ENCODE measurements around the gene TNFRSF4.

Gene TNFRSF4

DNA sequence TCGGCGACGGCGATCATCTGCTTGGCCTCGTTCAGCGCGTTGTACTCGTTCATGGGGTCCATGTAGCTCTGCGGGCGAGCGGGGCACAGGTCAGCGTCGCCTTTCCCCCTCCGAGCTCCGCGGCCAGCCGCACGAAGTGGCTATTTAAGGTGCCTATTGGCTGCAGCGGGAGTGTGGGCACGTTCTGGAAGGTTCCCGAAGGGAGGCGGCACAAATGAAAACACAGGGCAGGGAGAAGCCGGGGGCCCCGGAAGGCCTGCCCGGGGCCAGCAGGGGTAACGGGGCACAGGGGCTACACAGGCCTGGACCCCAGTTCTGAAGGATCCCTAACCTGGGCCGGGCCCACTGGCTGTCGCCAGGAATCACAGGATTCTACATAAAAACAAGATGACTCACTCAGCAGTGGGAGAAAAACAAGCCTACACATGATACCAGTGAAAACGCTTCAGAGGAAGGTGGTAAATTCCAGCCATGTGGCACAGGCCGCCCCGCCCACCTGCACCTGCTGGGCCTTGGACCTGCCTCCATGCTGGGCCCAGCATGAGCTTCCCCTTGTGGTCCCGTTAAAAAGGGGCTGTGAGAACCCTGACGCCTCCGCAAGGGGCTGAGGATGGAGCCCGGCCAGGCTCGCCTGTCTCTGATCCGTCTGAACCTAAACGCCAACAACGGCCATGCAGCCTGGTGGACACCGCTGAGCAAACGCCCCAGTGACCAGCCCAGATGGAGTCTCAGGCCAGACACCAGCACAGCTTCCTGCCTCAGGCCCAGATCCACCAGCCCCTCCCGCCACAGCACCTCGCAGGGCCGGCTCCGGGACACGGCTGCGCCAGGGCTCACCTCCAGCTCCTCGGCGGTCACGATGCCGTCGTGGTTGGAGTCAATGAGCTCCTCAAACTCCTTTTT lies 3.9 kb upstream of the TNFRSF4 start:
- no peak for DNase-seq (ENCODE audit: low spot score)

DNA sequence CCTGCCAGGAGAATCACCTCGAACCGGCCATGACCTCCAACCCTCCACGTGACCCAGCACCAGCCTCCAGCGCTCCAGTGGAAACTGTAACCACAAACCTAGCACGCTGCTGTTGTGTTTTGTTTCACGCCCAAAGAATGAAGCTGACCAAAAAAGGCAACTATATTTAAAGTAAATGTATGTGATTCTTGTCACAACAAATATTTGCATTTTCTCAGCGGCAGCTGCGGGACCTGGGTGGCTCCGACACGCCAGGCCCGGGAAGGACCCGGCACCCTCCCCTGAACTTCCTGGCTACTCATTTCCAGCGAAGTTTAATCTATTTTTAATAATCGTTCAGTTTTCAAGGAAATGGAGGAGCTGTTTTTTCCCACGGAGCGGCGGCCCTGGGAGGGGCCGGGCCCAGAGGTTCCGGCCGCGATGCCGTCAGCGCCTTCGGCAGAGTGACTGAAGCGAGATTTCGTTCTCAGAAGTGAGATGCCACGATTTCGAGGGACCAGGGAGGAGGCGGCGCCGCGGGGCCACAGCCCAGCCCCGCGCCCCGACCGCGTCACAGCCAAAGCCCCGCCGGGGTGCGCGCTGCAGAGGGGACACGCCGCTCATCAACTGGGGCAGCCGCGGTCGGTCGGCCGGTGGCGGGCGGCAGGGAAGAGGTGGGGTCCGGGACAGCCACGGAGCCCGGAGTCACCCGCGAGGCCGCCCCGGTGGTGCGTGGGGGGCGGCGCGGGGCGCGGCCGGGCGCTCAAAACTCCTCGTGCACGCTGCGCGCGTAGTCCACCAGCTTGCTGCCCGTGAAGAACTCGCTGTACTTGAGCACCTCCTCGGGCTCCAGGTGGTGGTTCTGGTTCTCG lies 3.0 kb upstream of the TNFRSF4 start:
- no peak for DNase-seq (ENCODE audit: low spot score)

DNA sequence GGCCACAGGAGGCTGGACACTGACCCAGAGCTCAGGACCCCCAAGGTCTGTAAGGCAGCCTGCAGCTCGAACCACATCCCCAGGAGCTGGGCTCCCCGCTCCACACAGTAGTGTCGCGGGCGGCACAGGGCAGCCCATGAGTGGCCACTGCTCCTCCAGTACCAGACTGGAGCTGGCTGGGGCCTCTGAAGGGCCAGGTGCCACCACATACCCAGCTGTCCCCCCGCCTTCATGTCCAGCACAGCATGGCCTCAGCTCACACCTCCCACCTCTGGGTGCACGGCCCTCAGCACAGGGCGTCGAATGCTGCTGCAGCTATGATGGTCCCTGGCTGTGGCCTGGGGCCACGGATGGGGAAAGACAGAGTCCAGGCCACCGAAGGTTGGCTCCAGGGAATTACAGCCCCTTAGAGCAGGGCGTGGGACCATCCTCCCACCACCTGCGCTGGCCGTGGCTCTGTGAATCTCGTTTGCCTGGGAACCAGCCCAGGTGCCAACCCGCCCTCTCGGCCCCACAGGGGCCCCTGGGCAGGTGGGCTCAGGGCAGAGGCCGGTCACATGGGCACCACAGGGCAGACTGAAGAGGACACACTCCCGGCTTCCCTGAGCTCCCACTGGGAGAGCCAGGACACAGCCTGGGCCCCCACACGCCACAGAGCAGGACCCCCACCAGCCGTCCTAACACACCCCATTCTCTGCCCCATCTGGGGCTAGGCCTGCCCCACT lies 2.1 kb upstream of the TNFRSF4 start:
- DNase-seq (ENCODE audit: low spot score) = no peak

- no peak for DNase-seq (ENCODE audit: low spot score)
Observed at GRCh38 chr1:1215080-1215676, 1.2 kb upstream of the TNFRSF4 start.

DNA sequence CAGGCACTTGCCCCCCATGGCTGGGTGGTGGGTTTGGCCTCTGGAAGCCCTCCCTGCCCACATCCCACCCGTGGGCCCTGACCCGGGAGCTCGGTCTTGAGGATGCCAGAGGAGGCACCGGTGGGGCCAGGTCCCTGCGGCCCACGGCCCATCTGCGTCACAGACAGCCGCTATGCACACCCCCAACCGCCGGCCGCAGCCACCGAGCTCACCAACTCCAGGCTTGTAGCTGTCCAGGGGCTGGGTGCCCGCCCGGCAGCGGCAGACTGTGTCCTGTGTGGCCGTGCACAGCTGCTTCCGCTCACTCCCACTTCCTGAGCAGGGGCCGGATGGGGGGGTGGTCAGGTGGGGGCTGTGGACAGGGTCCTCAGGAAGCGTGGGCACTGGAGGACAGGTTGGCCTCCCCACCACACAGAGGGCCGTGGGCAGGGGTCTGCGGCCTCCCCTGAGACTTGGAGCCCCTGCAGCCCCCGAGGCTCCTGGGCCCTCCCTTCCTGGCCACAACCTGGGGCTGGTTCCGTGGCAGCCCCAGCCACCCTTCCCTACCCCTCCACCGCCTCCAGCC lies 1.1 kb downstream of the TNFRSF4 start:
- no peak for DNase-seq (ENCODE audit: low spot score)

- DNase-seq (ENCODE audit: low spot score) = no peak
Observed at GRCh38 chr1:1211541-1212441, 2.2 kb downstream of the TNFRSF4 start.

DNA sequence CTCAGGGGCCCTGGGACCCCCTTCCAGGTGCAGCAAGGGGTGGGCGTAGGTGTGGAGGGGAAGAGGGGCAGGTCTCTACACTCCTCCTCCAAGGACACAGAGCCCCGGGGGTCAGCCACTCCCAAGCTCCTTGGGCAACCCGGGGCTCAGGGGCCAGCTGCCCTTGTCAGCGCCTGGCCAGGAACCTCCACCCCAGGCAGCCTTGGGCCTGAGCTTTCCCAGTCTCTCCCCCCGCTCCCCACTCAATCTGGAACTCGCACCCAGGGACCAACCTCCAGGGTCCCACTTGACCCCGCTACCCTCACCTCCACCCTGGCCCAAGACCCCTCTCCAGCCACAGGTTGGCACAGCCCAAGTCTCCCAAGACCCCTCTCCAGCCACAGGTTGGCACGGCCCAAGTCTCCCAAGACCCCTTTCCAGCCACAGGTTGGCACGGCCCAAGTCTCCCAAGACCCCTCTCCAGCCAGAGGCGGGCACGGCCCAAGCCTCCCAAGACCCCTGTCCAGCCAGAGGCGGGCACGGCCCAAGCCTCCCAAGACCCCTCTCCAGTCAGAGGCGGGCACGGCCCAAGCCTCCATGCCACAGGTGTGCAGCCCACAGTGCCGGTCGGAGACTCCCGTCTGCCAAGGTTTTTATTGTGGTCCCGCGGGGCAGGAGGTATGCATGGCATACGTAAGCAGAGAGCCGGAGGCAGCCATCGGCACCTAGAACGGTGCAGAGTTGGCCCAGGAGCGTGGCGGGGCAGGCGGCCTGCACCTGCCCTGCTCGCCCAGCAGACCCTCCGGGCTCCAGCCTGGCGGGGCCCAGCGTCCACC lies 3.0 kb downstream of the TNFRSF4 start:
- no peak for DNase-seq (ENCODE audit: low spot score)

DNA sequence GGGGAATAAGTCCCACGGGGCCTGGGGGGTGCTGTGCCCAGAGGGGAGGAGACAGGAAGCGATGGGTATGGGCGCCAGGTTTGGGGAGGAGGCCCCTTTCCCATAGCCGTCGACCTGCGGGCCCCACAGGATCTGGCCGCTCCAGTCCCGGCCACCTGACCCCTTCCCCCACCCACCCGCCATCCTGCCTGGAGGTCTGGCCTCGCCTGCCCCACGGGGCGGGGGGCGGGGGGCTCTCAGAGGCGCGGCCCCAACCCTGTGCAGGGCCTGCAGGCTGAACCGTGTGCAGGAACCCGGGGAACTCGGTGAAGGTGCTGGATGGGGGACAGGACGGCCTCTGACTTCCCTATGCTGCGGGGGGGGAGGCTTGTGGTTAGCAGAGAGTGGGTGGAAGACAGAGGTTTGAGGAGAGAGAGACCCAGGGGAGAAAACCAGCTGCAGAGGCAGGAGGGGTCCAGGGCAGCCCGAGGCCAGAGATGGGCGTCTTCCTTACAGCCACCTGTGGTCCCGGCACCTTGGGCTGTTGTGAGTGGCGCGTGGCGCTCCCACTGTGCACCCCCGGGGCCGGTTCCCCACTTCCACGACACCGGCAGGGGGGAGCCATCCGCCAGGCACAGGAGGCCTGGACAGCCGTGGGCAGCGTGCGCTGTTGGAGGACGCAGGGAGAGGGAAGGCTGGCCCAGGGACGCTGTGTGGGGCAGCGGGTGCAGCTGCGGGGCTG lies 5.1 kb downstream of the TNFRSF4 start:
- DNase-seq (ENCODE audit: low spot score) = no peak

- no peak for DNase-seq (ENCODE audit: low spot score)
Observed at GRCh38 chr1:1207571-1207892, 6.4 kb downstream of the TNFRSF4 start.

GRCh38 chr1:1206966-1207531 lies 6.9 kb downstream of the TNFRSF4 start:
- no peak for DNase-seq (ENCODE audit: low spot score)

DNA sequence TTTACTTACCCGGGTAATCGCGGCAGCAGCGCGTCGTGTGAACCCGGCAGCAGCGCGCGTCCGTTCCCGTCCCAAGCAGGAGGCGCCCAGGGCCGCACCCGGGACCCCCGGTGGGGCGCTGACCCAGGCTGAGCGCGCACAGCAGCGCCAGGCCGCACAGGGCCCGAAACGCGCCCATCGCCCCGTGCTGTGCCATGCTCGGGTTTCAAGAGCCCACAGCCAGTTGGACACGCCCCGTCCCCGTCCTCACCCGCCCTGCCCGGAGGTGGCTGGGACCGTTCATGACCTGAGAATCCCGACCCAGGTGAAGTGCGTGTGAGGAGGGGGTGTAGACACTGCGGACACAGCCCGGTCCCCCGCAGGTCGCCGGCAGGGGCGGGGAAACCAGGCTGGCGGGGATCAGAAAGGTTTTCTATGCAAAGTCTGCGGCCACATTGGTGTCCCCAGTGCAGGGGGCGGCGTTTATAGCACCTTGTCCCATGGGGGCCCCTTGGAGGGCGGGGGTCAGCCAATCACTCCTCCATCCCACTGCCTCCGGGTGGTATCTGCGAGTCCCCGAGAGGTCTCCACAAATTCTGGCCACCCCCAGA lies 7.5 kb downstream of the TNFRSF4 start, which contains the start of gene TNFRSF18:
Gene TNFRSF18 (minus strand): TSS at position 217 of the 590 bp plus-strand sequence. CDS start 21 bp downstream, at position 196.
- no peak for DNase-seq (ENCODE audit: low spot score)

GRCh38 chr1:1205769-1206375 lies 8.1 kb downstream of the TNFRSF4 start:
- no peak for DNase-seq (ENCODE audit: low spot score)

DNA sequence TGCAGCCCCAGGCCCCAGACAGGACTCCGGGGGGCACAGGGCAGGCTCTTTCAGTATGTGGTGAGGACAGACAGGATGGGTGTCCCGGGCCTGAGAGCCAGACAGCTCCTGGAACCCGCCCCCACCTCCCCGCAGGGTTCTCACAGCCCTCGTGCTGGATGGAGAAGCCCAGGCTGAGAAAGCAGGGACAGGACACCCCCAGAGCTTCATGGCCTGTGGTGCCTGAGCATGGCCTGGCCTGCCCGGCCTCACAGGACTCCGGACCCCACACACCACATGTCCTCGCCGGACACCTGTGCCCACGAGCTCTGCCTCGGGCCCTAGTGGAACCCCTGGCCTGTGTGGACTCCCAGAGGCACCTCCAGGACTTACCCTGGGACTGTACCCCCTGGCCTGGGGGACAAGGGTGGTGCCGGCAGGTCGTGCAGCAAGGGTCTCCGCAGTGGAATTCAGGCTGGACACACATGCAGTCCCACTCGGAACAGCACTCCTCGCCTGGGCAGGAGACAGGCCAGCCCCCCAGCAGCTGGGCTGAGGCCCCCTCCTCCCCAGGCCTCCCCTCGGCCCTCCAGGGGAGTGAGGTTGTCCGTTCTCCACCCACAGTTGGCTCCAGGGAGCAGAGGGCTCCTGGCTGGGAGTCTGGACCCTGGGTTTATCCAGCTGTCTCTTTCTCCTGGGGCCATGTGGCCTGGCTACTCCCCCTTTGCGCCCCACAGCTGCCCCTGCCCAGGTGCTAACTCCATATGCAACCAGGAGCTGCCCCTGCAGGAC lies 8.8 kb downstream of the TNFRSF4 start:
- no peak for DNase-seq (ENCODE audit: low spot score)

DNA sequence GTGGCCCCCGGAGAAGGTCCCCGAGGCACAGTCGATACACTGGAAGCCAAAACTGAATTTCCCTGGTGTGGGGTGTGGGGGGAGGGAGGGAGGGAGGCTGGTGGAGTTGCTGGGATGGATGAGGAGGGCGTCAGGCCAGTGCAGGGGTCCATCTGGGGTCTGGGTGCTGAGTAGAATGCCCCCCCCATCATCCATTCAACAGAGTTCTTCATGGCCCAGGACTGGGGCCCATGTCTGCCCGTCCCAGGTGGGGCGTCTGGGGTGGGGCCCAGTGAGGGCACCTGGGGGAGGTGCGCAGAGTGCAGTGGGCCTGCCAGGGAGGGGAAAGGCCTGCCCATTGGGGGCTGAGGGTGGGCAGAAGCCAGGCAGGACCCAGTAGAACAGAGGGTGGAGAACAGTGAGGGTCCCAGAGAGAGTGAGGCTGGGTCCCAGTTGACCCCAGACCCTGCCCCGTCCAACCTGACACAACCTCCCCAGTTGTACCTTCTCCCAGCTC lies 9.5 kb downstream of the TNFRSF4 start:
- DNase-seq (ENCODE audit: low spot score) = no peak

DNA sequence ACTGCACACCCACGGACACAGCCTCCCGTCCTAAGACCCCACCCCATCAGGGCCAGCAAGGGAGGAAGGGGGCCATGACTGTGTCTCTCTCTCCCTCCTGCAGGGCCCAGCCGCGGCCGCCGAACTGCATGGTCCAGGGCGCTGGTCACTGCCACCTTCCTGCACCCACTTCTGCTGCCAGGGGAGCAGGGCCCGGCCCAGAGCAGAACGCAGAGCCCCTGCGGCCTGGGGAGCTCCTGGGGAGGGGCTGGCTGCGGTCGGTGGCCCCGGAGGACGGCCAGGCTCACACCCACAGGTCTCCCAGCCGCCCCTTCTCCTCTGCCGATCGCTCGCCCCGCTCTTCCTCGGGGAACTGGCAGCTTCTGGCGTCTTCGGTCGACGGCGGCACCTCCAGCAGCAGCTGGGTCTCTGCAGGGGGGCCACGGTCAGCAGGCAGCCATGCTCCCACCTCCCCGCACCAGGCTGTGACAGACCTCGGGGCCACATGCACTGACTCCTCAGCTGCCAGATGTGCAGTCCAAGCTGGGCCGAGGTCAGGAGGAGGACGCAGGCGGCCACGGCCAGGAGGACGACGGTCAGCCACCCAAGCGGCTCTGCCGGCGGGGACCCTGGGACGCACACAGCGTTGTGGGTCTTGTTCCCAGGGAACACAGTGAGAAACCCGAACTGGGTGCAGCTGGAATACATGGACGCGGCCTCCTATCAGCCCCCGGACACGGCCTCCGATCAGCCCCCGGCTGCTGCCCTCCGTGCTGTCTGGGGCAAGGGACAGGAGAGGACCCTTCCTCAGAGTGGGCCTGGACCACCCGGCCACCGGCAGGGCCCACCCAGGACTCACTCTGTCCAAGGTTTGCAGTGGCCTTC lies 10.2 kb downstream of the TNFRSF4 start:
- no peak for DNase-seq (ENCODE audit: low spot score)
